Measurements from ENCODE around the gene HYI.
"Not testable (repeated sequence)": the region's sequence is repeated elsewhere in the genome, so short reads cannot be mapped to it uniquely, and the experiment has no call there.

Gene HYI, protein sequence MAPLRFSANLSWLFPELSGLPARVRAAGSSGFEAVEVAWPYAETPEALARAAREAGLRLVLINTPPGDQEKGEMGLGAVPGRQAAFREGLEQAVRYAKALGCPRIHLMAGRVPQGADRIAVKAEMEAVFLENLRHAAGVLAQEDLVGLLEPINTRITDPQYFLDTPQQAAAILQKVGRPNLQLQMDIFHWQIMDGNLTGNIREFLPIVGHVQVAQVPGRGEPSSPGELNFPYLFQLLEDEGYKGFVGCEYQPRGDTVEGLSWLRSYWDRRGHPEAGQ

DNA sequence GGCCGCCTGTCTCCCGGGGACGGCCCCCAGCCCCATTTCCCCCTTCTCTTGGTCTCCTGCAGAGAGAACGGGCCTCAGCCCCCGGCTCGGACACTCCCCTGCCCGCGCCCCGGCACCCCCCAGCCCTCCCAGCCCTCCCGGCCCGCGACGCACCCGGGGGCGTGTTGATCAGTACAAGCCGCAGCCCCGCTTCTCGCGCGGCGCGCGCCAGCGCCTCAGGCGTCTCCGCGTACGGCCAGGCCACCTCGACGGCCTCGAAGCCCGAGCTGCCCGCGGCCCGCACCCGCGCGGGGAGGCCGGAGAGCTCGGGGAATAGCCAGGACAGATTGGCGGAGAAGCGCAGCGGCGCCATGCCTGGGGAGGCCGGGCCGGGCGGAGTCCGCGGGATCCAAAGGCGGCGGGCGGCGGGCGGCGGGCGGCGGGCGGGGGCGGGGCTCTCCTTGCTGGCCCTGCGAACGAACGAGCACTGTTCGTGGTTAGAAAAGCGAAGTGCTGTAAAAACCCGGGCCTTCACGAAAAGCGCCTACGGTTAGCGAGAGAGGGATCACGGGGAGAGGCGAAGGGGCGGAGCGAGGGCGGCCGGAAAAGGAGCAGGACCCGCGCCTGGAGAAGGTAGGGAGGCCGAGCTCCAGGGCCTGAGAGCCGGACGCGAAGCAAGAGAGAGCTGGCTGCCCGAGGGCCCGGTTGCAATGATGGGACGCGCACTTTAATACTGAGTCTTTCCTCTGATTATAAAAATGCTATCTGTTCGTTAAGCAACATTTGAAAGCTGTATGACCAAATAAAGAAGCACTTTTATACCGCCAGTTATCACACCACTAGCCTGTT lies at the start of gene HYI:
Gene HYI (minus strand): TSS at position 490 of the 828 bp plus-strand sequence. CDS start 138 bp downstream, at position 352.
- DNase-seq: peak; percentile 81

DNA sequence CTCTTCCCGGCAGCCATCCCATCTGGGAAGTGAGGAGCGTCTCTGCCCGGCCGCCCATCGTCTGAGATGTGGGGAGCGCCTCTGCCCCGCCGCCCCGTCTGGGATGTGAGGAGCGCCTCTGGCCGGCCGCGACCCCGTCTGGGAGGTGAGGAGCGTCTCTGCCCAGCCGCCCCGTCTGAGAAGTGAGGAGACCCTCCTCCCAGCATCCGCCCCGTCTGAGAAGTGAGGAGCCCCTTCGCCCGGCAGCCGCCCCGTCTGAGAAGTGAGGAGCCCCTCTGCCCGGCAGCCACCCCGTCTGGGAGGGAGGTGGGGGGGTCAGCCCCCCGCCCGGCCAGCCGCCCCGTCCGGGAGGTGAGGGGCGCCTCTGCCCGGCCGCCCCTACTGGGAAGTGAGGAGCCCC lies 48.1 kb upstream of the HYI start:
- DNase-seq: not testable (repeated sequence)

DNA sequence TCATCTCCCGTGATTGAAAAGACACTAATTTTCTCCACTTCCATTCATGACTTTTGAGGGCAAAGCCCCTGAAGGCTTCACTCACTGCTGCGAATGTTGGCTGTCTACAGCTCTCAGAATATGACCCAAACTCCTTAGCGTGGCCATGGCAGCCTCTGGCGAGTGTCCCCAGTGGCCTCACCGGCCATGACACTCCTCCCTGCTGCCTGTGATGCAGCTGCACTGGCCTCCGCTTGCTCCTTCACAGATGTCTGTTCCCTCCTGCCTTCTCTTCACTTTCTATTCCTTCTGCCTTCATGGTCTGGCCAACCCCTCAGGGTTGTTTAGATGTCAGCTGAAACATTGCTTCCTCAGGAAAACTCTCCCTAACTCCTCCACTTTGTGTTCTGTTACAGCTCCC lies 46.2 kb upstream of the HYI start:
- DNase-seq: no peak

DNA sequence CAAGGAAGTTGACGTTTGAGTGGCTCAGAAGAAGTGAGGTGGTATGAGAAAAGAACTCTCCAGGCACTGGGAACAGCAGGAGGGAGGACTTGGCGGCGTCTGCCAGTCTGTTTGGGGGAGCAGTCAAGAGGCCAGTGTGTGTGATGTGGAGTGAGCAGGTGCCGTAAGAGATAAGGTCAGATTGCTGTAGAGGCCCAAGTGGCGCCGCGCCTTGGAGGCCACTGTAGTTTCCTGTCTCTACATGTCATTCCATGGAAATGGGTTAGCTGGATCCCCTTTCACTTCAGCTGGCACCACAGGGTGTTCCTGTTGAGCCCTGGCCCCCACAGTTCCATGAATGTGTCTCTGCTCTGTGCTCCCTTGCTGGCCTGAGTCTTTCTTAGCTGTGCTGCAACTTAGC lies 41.5 kb upstream of the HYI start:
- no peak for DNase-seq

- DNase-seq: no peak
These were observed 40.1 kb upstream of the HYI start for GRCh38 chr1:43493661-43494450.

- no peak for DNase-seq
These were observed 39.1 kb upstream of the HYI start for GRCh38 chr1:43492826-43493225.

DNA sequence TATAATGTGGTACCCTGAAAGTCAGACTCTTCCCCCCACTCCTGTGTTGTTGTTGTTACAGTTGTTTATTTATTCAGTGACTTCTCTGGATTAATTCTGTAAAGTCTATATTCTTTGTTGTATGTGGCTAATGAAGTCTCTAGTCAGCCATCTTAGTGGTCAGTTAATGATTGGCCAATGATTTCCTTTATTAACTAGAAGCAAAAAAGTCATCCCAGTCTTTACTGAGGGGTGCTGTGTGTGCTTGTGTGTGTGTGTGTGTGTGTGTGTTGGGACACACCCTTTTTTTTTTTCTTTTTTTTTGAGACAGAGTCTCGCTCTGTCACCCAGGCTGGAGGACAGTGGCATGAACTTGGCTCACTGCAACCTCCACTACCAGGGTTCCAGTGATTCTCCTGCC lies 37.3 kb upstream of the HYI start:
- no peak for DNase-seq

DNA sequence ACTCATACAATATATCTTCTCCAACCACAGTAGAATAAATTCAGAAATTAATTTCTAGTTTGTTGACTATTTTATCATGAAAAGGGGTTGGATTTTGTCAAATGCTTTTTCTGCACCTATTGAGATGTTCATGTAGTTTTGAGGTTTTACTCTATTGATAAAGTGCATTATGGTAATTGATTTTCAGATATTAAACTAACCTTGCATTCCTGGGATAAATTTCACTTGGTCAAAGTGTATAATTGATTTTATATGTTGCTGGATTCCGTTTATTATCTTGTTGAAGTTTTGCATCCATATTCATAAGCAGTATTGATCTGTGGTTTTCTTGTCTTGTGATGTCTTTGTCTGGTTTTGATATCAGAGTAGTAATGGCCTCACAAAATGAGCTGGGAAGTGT lies 34.4 kb upstream of the HYI start:
- DNase-seq: no peak

GRCh38 chr1:43484367-43484766 lies 30.6 kb upstream of the HYI start:
- no peak for DNase-seq

GRCh38 chr1:43482215-43482614 lies 28.5 kb upstream of the HYI start:
- DNase-seq: no peak

DNA sequence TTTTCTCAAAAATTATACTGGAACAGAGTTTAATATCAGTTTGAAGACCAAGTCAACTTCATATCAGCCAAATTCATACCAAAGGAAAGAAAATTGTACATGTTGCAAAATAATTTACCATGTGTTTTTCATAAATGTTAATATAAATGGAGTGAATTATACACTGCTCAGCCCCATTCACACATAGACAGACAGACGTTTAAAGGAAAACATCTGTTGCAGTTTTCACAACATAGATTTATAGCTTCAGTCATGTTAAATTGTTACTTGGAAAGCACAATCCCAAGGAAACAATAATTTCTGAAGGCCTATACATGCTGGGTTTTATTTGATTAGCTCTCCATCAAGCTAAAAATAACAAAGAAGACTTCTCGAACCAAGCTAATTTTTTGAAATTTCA lies 27.8 kb upstream of the HYI start:
- DNase-seq: no peak

- DNase-seq: no peak
These were observed 25.7 kb upstream of the HYI start for GRCh38 chr1:43479414-43479813.

DNA sequence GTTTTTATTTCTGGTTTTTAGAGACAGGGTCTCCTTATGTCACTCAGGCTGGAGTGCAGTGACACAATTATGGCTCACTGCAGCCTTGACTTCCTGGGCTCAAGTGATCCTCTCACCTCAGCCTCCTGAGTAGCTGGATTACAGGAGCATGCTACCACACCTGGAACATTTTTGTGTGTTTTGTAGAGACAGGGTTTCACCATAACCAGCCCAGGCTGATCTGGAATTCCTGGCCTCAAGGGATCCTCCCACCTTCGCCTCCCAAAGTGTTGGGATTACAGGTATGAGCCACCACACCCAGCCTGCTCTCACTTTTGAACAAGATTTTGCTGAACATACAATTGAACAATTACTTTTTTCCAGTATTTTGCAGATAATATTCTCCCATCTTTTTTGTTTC lies 24.0 kb upstream of the HYI start:
- no peak for DNase-seq

GRCh38 chr1:43475611-43476401 lies 22.1 kb upstream of the HYI start:
- not testable (repeated sequence) for DNase-seq

DNA sequence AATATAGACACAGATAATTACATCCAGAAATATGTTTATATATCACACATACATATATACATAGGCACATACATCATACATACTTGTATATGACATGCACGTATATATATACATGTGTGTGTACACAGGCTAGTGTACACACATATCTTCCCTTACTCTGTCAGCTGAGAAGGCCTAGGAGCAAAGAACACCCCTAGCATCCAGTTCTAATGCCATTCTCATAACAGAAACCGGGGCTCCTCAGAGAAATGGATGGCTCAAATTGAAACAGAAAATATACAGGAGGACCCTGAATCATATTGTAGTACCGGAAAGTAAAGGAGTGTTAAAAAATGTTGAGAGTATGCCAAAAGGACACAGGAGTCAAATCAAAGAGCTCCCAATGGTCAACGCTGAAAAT lies 19.7 kb upstream of the HYI start:
- no peak for DNase-seq

GRCh38 chr1:43472463-43473151 lies 18.9 kb upstream of the HYI start:
- DNase-seq: not testable (repeated sequence)

GRCh38 chr1:43472087-43472462 lies 18.3 kb upstream of the HYI start:
- DNase-seq: no peak

DNA sequence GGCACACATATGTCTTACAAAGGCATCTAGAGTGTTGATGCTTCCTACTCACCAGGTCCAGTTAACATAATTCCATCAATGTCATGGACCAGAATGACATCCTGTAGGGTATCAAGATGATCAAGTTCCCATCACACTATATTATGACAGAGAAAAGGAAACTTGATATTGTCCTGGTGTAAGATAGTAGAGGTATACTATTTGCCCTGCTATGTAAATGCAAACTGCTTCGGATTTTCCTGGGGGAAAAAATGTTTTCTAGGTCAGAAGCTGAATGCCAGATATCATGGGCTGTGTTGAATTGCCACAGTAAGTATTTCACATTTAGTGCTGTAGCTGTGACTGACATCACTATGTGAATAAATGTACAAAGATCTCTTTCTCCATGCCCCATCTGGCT lies 16.2 kb upstream of the HYI start:
- no peak for DNase-seq

GRCh38 chr1:43468414-43468813 lies 14.7 kb upstream of the HYI start:
- DNase-seq: no peak

DNA sequence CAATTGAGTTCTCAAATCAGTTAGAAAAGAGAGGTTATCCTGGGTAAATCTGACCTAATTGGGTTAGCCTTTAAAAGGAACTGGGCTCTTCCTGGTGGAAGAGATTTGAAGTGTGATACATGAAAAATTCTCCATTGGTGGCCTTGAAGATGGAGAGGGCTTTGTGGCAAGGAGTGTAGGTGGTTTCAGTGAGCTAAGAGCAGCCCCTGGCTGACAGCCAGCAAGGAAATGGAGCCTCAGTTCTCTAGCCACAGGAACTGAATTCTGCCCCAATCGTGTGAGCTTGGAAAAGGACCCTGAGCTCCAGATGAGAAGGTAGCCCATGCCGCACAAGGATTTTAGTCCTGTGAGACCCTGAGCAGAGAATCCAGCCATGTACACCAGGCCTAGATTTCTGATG lies 12.7 kb upstream of the HYI start:
- DNase-seq: no peak

GRCh38 chr1:43465505-43466067 lies 11.9 kb upstream of the HYI start:
- DNase-seq: no peak
